ENCODE results near the gene GFRA3. TPM values are rescaled to one million over a fixed set of nuclear protein-coding genes. Genes with fewer than 3 reads are reported as not detected.

The GFRA3 gene
- total RNA-seq, 1 experiment from 2014 or later, result 1.3 TPM

GRCh38 chr5:138233280-138233679 is 41.1 kb downstream of the GFRA3 start:
- Mint-ChIP-seq H3K36me3 (no peaks in the 10 kb centered on the region), H3K27me3 (ENCODE audit: low read depth) (no peaks in the 10 kb centered on the region; the same call in 1 of the 2 replicates), H3K4me1 (0 out of 2 replicates have a peak, but pooled peaks cover 5% of the 10 kb centered on the region), H3K27ac (no peak overlapping the region), H3K4me3 (no peak overlapping the region), H3K9me3 (no peaks in the 10 kb centered on the region)
- no peak for DNase-seq (ENCODE audit: low spot score)
- ChIA-PET CTCF (interaction anchor here (0.9 to 1.7 kb wide), 2 partner anchors 98 to 119 kb away, joined by 4 read pairs; partner anchors contain the start of gene KDM3B), POLR2A (no interaction called here)
- TF ChIP-seq IRF2 (CRISPR knock-in tag; IDR thresholded peaks at IDR 0.05; ENCODE audit: borderline replicate concordance, low read depth) (no peak), TP53 (CRISPR knock-in tag; IDR thresholded peaks at IDR 0.05) (no peak), ZBTB21 (CRISPR knock-in tag; IDR thresholded peaks at IDR 0.05; ENCODE audit: borderline replicate concordance) (no peak), SMAD3 (CRISPR knock-in tag; IDR thresholded peaks at IDR 0.05; ENCODE audit: borderline replicate concordance) (no peak), ZNF532 (CRISPR knock-in tag; IDR thresholded peaks at IDR 0.05; ENCODE audit: borderline replicate concordance) (no peak)
- TF ChIP-seq, protein P1, sequence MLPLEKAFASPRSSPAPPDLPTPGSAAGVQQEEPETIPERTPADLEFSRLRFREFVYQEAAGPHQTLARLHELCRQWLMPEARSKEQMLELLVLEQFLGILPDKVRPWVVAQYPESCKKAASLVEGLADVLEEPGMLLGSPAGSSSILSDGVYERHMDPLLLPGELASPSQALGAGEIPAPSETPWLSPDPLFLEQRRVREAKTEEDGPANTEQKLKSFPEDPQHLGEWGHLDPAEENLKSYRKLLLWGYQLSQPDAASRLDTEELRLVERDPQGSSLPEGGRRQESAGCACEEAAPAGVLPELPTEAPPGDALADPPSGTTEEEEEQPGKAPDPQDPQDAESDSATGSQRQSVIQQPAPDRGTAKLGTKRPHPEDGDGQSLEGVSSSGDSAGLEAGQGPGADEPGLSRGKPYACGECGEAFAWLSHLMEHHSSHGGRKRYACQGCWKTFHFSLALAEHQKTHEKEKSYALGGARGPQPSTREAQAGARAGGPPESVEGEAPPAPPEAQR (CRISPR knock-in tag; IDR thresholded peaks at IDR 0.05), result no peak
- TF ChIP-seq, protein P2, sequence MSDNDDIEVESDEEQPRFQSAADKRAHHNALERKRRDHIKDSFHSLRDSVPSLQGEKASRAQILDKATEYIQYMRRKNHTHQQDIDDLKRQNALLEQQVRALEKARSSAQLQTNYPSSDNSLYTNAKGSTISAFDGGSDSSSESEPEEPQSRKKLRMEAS (CRISPR knock-in tag; IDR thresholded peaks at IDR 0.05), result no peak
- no peak for ATAC-seq

- H3K4me3 Mint-ChIP-seq, result no peak overlapping the region
Observed at GRCh38 chr5:138230981-138231589, 43.3 kb downstream of the GFRA3 start.

More at GRCh38 chr5:138230981-138231589, 43.3 kb downstream of the GFRA3 start:
- Mint-ChIP-seq H3K36me3 (peaks cover under 1% of the 10 kb centered on the region), H3K4me1 (0 out of 2 replicates have a peak, but pooled peaks cover 5% of the 10 kb centered on the region), H3K9me3 (peaks cover 2% of the 10 kb centered on the region), H3K27ac (no peak overlapping the region), H3K27me3 (ENCODE audit: low read depth) (peaks cover under 1% of the 10 kb centered on the region; the same call in 1 of the 2 replicates)
- TF ChIP-seq ZNF121 (CRISPR knock-in tag; IDR thresholded peaks at IDR 0.05) (no peak), IRF2 (CRISPR knock-in tag; IDR thresholded peaks at IDR 0.05; ENCODE audit: borderline replicate concordance, low read depth) (no peak), ZNF396 (CRISPR knock-in tag; IDR thresholded peaks at IDR 0.05; ENCODE audit: borderline replicate concordance) (no peak), USF2 (CRISPR knock-in tag; IDR thresholded peaks at IDR 0.05) (no peak), GTF2I (CRISPR knock-in tag; conservative IDR thresholded peaks at IDR 0.05) (no peak), FOXJ3 (CRISPR knock-in tag; IDR thresholded peaks at IDR 0.05; ENCODE audit: borderline replicate concordance) (no peak), NR3C1 (CRISPR knock-in tag; conservative IDR thresholded peaks at IDR 0.05; ENCODE audit: low read depth) (no peak), FOXP1 (CRISPR knock-in tag; IDR thresholded peaks at IDR 0.05; ENCODE audit: borderline replicate concordance) (no peak), NR2C2 (CRISPR knock-in tag; IDR thresholded peaks at IDR 0.05) (no peak), RORB (CRISPR knock-in tag; IDR thresholded peaks at IDR 0.05) (no peak), MYBL2 (CRISPR knock-in tag; IDR thresholded peaks at IDR 0.05) (no peak)
- TF ChIP-seq, protein P3, sequence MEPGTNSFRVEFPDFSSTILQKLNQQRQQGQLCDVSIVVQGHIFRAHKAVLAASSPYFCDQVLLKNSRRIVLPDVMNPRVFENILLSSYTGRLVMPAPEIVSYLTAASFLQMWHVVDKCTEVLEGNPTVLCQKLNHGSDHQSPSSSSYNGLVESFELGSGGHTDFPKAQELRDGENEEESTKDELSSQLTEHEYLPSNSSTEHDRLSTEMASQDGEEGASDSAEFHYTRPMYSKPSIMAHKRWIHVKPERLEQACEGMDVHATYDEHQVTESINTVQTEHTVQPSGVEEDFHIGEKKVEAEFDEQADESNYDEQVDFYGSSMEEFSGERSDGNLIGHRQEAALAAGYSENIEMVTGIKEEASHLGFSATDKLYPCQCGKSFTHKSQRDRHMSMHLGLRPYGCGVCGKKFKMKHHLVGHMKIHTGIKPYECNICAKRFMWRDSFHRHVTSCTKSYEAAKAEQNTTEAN (CRISPR knock-in tag; IDR thresholded peaks at IDR 0.05), result no peak
- TF ChIP-seq, protein P4, sequence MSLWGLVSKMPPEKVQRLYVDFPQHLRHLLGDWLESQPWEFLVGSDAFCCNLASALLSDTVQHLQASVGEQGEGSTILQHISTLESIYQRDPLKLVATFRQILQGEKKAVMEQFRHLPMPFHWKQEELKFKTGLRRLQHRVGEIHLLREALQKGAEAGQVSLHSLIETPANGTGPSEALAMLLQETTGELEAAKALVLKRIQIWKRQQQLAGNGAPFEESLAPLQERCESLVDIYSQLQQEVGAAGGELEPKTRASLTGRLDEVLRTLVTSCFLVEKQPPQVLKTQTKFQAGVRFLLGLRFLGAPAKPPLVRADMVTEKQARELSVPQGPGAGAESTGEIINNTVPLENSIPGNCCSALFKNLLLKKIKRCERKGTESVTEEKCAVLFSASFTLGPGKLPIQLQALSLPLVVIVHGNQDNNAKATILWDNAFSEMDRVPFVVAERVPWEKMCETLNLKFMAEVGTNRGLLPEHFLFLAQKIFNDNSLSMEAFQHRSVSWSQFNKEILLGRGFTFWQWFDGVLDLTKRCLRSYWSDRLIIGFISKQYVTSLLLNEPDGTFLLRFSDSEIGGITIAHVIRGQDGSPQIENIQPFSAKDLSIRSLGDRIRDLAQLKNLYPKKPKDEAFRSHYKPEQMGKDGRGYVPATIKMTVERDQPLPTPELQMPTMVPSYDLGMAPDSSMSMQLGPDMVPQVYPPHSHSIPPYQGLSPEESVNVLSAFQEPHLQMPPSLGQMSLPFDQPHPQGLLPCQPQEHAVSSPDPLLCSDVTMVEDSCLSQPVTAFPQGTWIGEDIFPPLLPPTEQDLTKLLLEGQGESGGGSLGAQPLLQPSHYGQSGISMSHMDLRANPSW (CRISPR knock-in tag; conservative IDR thresholded peaks at IDR 0.05; ENCODE audit: low read depth), result no peak
- CTCF ChIA-PET, result interaction anchor here (1.7 kb wide), 1 partner anchor 121 kb away, joined by 4 read pairs; the partner anchor contains the start of gene KDM3B
- DNase-seq (ENCODE audit: low spot score) (no peak), ATAC-seq (peak; percentile 36; the same call in 1 of the 2 replicates)
- POLR2A ChIA-PET, result interaction anchor here (0.6 to 1.1 kb wide), 2 partner anchors 9 to 18 kb away, joined by 3 read pairs; no protein-coding TSS in a partner anchor

Data from WTC11 (cell line).